NT2/D1 (cell line): ENCODE measurements around the gene LILRB4.
"Not testable (repeated sequence)": the region's sequence is repeated elsewhere in the genome, so short reads cannot be mapped to it uniquely, and the experiment has no call there.

Source experiments
- DNase-seq: peaks from one replicate; pipeline ENCODE4 v3.0.0-alpha.2; 2011; ENCODE audit warnings: low read depth, low spot score
- H3K27me3 ChIP-seq: 2 replicates; pipeline ENCODE4 v1.6.0; 2011; ENCODE audit warnings: mild to moderate bottlenecking; ENCODE audit not compliant: insufficient read length, insufficient read depth
- H3K36me3 ChIP-seq: 2 replicates; pipeline ENCODE4 v1.6.1; 2011; ENCODE audit warnings: mild to moderate bottlenecking, low read length, mixed read lengths; ENCODE audit not compliant: insufficient read depth, insufficient read length
- H3K4me1 ChIP-seq: 2 replicates; pipeline ENCODE4 v1.5.1; 2011; ENCODE audit not compliant: insufficient read depth, insufficient read length
- H3K4me3 ChIP-seq: 2 replicates; pipeline ENCODE4 v1.5.1; 2011; ENCODE audit warnings: low read depth; ENCODE audit not compliant: insufficient read length
- H3K9ac ChIP-seq: 2 replicates; pipeline ENCODE4 v1.6.0; 2011; ENCODE audit warnings: low read depth; ENCODE audit not compliant: insufficient read length
- H3K9me3 ChIP-seq: 2 replicates; pipeline ENCODE4 v1.5.1; 2011; ENCODE audit warnings: mild to moderate bottlenecking, low read length; ENCODE audit not compliant: insufficient read depth
- SUZ12 ChIP-seq: IDR thresholded peaks from 2 replicates; pipeline ENCODE4 v1.6.1; 2011; ENCODE audit not compliant: insufficient read length, insufficient read depth; ENCODE audit errors: extremely low read depth
- YY1 ChIP-seq: IDR thresholded peaks from 2 replicates; pipeline ENCODE4 v1.6.1; 2011; ENCODE audit not compliant: insufficient read length, insufficient read depth
- ZNF274 ChIP-seq: IDR thresholded peaks from 2 replicates; pipeline ENCODE4 v1.6.1; 2011; ENCODE audit warnings: mild to moderate bottlenecking, low read depth, low read length

The LILRB4 gene

DNA sequence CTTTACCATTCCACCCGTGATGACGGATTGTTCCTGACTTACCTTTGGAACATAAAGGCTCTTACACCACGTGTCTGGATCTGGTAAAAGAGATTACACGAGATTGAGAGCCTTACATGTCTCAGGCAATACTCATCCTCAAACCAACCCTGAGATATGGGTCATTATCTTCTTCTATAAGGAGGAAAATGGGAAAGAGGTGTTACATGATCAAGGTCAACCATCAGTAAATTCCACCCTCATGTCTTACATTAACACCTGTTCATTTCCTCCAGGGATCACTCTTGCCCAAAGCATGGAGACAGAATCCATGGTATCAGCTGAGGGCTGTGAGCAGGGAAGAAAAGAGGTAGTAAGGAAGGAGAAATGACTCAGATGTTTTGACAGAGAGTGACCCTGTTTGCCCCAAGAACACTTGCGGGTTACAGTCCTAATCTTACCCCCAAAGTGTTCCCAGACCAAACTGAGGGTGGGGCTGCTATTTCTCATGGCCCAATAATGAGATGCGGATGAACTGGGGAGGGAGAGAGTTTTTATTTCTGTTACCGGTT, 19.6 kb downstream of the LILRB4 start:
- no peak for DNase-seq
- Histone ChIP-seq H3K36me3 (no peaks in the 10 kb centered on the region), H3K27me3 (peaks cover 30% of the 10 kb centered on the region), H3K9me3 (no peaks in the 10 kb centered on the region), H3K4me3 (no peak overlapping the region), H3K4me1 (no peaks in the 10 kb centered on the region), H3K9ac (no peak overlapping the region)
- TF ChIP-seq YY1 (no peak), SUZ12 (no peak), ZNF274 (no peak)

DNA sequence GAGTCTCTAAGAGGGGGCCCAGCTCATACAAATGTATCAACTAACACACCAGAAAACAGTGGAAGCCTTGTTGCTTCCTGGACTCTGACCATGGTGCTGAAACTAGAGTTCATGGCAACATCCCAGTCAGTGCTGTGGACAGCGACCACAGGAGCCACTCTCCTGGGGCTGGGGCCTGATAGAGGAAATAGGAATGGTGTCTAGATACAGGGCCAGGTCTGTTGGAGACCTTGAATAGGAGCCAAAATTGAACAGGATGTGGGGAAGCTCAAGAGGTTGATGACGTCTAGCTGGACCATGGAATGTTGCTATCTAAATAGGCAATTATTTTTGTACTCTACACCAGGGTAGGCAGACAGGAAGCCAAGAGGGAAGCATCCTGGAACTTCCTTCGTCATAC, 21.7 kb downstream of the LILRB4 start:
- Histone ChIP-seq H3K9ac (no peak overlapping the region), H3K4me1 (no peaks in the 10 kb centered on the region), H3K9me3 (no peaks in the 10 kb centered on the region), H3K36me3 (no peaks in the 10 kb centered on the region), H3K27me3 (peaks cover 43% of the 10 kb centered on the region), H3K4me3 (no peak overlapping the region)
- TF ChIP-seq ZNF274, result no peak
- no peak for TF ChIP-seq SUZ12
- TF ChIP-seq YY1, result no peak
- DNase-seq, result peak; percentile 57

DNA sequence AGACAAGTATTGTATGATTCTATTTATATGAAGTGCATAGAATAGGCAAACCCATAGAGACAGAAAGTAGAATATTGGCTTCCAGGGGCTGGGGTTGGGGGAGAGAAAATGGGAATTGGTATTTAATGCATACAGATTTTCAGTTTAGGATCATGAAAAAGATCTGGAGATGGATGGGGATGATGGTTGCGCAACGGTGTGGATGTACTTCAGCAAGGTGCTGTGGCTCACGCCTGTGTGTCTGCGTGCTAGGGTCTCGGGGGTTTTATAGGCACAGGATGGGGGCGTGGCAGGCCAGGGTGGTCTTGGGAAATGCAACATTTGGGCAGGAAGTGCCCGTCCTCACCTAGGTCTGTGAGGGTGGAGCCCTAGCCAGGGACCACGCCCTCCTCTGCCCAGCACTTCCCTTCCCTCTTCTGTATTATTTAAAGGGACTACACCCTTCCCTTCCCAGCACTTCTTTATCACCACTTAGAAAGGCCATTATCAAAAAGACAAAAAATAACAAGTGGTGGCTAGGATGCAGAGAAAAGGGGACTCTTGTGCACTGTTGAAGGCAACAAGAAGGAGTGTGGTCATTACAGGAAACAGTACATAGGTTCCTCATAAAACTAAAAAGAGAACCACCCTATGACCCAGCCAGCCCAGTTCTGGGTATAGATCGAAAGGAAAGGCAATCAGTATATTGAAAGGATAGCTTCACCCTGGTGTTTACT, 29.0 kb downstream of the LILRB4 start:
- Histone ChIP-seq H3K4me3 (no peak overlapping the region), H3K9ac (no peak overlapping the region), H3K36me3 (no peaks in the 10 kb centered on the region), H3K4me1 (no peaks in the 10 kb centered on the region), H3K9me3 (no peaks in the 10 kb centered on the region), H3K27me3 (peaks cover 42% of the 10 kb centered on the region)
- DNase-seq, result no peak
- TF ChIP-seq YY1 (no peak), ZNF274 (no peak)

DNA sequence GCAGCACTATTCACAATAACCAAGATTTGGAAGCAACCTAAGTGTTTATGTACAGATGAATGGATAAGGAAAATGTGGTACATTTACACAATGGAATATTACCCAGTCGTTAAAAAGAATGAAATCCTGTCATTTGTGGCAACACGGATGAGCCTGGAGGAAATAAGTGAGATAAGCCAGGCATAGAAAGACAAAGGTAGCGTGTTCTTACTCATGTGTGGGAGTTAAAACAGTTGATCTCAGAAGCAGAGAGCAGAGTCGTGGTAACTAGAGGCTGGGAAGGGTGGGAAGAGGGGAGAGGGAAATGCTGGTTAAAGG, 29.5 kb downstream of the LILRB4 start:
- no peak overlapping the region for H3K9ac ChIP-seq
- H3K36me3 ChIP-seq, result no peaks in the 10 kb centered on the region
- DNase-seq, result no peak
- H3K27me3 ChIP-seq, result peaks cover 37% of the 10 kb centered on the region
- H3K9me3 ChIP-seq, result no peaks in the 10 kb centered on the region
- no peaks in the 10 kb centered on the region for H3K4me1 ChIP-seq
- TF ChIP-seq SUZ12 (no peak), YY1 (no peak), ZNF274 (no peak)
- no peak overlapping the region for H3K4me3 ChIP-seq

DNA sequence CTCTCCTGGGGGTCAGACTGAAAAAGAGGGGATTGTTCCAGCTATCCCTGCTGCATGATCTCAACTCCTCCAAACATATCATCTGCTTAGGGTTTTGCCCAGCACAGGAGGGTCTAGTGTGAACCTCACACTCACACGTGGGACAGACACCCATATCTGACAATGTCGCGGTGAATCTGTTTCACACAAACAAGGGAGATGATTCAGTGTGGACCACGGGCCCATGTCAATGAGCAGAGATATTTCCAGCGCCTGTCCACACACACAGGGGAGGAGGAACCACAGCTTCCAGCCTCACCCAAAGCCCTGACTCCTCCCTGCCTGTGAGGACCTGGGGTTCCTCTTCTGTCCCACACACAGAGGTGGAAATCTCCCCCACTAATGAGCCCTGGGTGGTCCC, 31.9 kb downstream of the LILRB4 start:
- Histone ChIP-seq H3K9ac (no peak overlapping the region), H3K4me1 (no peaks in the 10 kb centered on the region), H3K9me3 (no peaks in the 10 kb centered on the region), H3K36me3 (no peaks in the 10 kb centered on the region), H3K27me3 (peaks cover 24% of the 10 kb centered on the region), H3K4me3 (no peak overlapping the region)
- TF ChIP-seq SUZ12 (no peak), ZNF274 (no peak), YY1 (no peak)
- no peak for DNase-seq

DNA sequence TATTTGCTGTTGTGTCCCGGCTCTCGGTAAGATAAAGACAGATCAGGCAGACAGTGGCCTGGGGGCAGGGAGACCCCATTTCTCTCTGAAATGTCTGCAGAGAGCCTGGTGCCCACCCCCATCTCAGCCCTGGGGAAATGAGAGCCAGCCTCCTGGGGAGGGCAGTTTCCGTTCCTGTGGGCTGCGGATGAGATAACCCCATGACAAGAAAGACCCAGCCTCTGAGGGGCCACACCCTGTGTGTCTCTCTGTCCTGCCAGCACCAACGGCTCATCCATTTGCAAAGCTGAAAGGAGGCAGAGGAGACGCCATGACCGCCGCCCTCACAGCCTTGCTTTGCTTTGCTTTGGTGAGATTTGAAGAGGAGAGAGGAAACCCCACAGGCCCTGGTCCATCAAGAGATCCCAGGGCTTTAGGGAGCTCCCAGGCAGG, 33.3 kb downstream of the LILRB4 start:
- Histone ChIP-seq H3K9me3 (no peaks in the 10 kb centered on the region), H3K27me3 (peaks cover 26% of the 10 kb centered on the region), H3K36me3 (no peaks in the 10 kb centered on the region), H3K9ac (no peak overlapping the region), H3K4me1 (no peaks in the 10 kb centered on the region), H3K4me3 (no peak overlapping the region)
- TF ChIP-seq ZNF274 (no peak), YY1 (no peak), SUZ12 (no peak)
- DNase-seq, result no peak

DNA sequence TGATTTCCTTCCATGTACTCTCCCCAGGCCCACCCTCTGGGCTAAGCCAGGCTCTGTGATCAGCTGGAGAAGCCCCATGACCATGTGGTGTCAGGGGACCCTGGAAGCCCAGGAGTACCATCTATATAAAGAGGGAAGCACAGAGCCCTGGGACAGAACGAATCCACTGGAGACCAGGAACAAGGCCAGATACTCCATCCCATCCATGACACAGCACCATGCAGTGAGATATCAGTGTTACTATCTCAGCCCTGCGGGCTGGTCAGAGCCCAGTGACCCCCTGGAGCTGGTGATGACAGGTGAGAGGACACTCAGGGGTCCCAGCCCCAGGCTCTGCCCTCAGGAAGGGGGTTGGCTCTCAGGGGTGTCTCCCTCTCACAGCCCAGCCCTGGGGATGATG, 34.0 kb downstream of the LILRB4 start:
- no peak for TF ChIP-seq YY1
- no peak for TF ChIP-seq ZNF274
- TF ChIP-seq SUZ12, result no peak

DNA sequence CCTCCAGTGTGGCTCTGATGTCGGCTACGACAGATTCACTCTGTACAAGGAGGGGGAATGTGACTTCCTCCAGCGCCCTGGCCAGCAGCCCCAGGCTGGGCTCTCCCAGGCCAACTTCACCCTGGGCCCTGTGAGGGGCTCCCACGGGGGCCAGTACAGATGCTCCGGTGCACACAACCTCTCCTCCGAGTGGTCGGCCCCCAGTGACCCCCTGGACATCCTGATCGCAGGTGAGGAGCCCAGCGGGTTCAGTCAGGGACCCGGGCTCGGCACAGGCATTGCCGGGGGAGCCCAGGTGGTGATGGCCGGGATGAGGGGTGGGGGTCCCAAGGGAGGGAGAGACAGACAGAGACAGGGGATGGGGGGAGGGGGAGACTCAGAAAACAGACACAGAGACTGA, 34.9 kb downstream of the LILRB4 start:
- H3K4me1 ChIP-seq, H3K9me3 ChIP-seq, H3K4me3 ChIP-seq, H3K9ac ChIP-seq, DNase-seq, H3K36me3 ChIP-seq: not testable (repeated sequence)
- peaks cover 20% of the 10 kb centered on the region for H3K27me3 ChIP-seq

More for the DNA sequence above, 34.0 kb downstream of the LILRB4 start:
- H3K9me3 ChIP-seq, result no peaks in the 10 kb centered on the region
- H3K36me3 ChIP-seq, result no peaks in the 10 kb centered on the region
- H3K27me3 ChIP-seq, result peaks cover 26% of the 10 kb centered on the region
- no peak overlapping the region for H3K4me3 ChIP-seq
- no peak for DNase-seq
- no peaks in the 10 kb centered on the region for H3K4me1 ChIP-seq
- H3K9ac ChIP-seq, result no peak overlapping the region
